Adrenal gland (tissue), 5 donors: ENCODE data around the gene VPS25.

Experiments used
- CTCF ChIP-seq, 6 experiments: fragments of 450-650 bp in 4 of 6; fragments of 200-600 bp in 2 of 6; sonication (generic) in 1 of 6; IDR thresholded peaks; 1 replicate in 5 of 6; 2 replicates in 1 of 6; pipeline versions ENCODE4 v1.5.1 to v1.8.0; 2016 to 2021; ENCODE audit warnings: antibody characterized with exemption in 6 of 6, mild to moderate bottlenecking in 2 of 6, moderate library complexity in 1 of 6
- POLR2A ChIP-seq, 2 donors: fragments of 450-650 bp; IDR thresholded peaks; one replicate each; pipeline ENCODE4 v1.6.1; 2017; ENCODE audit warnings: antibody characterized with exemption in 2 of 2, mild to moderate bottlenecking in 2 of 2, moderate library complexity in 1 of 2
- donor health status: DM: no; HTN: no; CAD: no.

- TF ChIP-seq POLR2A (IDR thresholded peaks at IDR 0.05) = peak in 1 of 2 donors; percentile 38
- TF ChIP-seq CTCF (IDR thresholded peaks at IDR 0.05) = peak in 1 of 6 experiments; percentile 4
Observed at GRCh38 chr17:42773290-42774035, at the start of gene VPS25.
